ENCODE data around the gene VPS16.

DNA sequence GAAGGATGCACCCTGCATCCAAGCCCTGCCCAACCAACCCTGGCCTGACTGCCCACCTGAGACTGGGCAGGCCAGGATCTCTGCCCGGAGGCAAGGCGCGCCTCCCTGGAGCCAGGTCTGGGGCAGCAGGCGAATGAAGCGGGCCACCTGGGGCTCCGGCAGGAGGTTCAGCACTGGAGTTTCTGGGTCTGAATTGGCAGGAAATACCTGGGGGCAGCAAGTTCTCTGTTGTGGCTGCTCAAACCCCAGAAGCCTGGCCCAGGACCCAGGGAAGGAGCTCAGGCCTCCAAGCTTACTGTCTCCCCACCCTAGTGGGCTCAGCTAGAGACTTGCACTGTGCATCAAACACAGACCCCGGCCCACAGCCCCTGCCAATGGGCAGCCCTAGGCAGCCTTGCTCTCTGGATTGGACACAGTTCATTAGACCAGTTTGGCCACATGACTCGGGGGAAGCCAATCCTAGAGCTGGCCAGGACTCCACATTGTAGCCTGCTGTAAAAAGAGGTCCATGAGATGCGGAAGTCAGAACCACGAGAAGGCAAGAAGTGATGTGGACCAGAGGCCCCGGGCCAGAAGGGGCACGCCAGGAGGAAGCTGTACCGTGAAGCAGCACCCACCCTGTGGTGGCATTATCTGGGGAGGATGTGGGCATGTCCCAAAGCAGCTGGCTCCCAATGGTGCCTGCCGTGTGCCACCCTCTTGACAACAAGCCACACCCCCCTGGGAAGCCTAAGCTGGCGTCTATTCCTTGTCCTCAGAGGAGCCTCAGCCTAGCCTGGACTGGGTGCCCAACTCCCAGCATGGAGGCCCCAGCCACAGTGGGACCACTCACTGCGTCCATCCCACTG, 43.2 kb upstream of the VPS16 start:
- no peak for TF ChIP-seq EP300 (conservative IDR thresholded peaks at IDR 0.05; ENCODE audit: poor library complexity, severe bottlenecking)
- TF ChIP-seq, protein P1, sequence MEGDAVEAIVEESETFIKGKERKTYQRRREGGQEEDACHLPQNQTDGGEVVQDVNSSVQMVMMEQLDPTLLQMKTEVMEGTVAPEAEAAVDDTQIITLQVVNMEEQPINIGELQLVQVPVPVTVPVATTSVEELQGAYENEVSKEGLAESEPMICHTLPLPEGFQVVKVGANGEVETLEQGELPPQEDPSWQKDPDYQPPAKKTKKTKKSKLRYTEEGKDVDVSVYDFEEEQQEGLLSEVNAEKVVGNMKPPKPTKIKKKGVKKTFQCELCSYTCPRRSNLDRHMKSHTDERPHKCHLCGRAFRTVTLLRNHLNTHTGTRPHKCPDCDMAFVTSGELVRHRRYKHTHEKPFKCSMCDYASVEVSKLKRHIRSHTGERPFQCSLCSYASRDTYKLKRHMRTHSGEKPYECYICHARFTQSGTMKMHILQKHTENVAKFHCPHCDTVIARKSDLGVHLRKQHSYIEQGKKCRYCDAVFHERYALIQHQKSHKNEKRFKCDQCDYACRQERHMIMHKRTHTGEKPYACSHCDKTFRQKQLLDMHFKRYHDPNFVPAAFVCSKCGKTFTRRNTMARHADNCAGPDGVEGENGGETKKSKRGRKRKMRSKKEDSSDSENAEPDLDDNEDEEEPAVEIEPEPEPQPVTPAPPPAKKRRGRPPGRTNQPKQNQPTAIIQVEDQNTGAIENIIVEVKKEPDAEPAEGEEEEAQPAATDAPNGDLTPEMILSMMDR (IDR thresholded peaks at IDR 0.05; ENCODE audit: poor library complexity, severe bottlenecking), result no peak

Data from neural cell (in vitro differentiated cells).